Stomach smooth muscle (tissue), 2 donors: Measurements from ENCODE around the gene PLK2.

Source experiments
- H3K27ac ChIP-seq: one replicate; pipeline ENCODE4 v1.7.0; 2013; ENCODE audit warnings: mild to moderate bottlenecking, low read length, inconsistent platforms
- H3K27me3 ChIP-seq, 2 donors: one replicate each; pipeline ENCODE4 v1.7.0; 2013; ENCODE audit warnings: low read length in 2 of 2; ENCODE audit not compliant: insufficient read depth in 2 of 2, control insufficient read depth in 1 of 2
- H3K36me3 ChIP-seq, 2 donors: one replicate each; pipeline ENCODE4 v1.7.0; 2013; ENCODE audit warnings: low read length in 2 of 2; ENCODE audit not compliant: control insufficient read depth in 2 of 2, insufficient read depth in 2 of 2
- H3K4me1 ChIP-seq: one replicate; pipeline ENCODE4 v1.7.0; 2013; ENCODE audit warnings: low read length; ENCODE audit not compliant: control insufficient read depth, insufficient read depth
- H3K4me3 ChIP-seq, 2 donors: one replicate each; pipeline ENCODE4 v1.7.0; 2013; ENCODE audit warnings: low read length in 2 of 2
- H3K9ac ChIP-seq, 2 donors: one replicate each; pipeline ENCODE4 v1.7.0; 2013; ENCODE audit warnings: low read length in 2 of 2, mild to moderate bottlenecking in 1 of 2
- H3K9me3 ChIP-seq, 2 donors: one replicate each; pipeline ENCODE4 v1.7.0; 2013; ENCODE audit warnings: low read length in 2 of 2; ENCODE audit not compliant: control insufficient read depth in 2 of 2
- donor health status: healthy.
- donor health status: Pancreatic carcinoma.

The PLK2 gene

GRCh38 chr5:58460002-58460731 is at the start of gene PLK2:
Gene PLK2, minus strand, starts transcription at chr5:58460086. Its CDS starts 127 bp downstream, at chr5:58459959.
- peak within 1 kb of the TSS; percentile 89 for H3K27ac ChIP-seq
- H3K27me3 ChIP-seq, result no peaks in the 10 kb centered on the region
- H3K4me3 ChIP-seq, result peak within 1 kb of the TSS; percentile 61 to 80
- no peaks in the 10 kb centered on the region for H3K9me3 ChIP-seq
- H3K36me3 ChIP-seq, result peaks cover 4 to 6% of the 10 kb centered on the region in 2 donors
- peak within 1 kb of the TSS; percentile 66 to 72 for H3K9ac ChIP-seq
- H3K4me1 ChIP-seq, result peaks cover 5% of the 10 kb centered on the region

GRCh38 chr5:58507715-58508114 is 47.8 kb upstream of the PLK2 start:
- Histone ChIP-seq H3K27ac (no peak overlapping the region), H3K9ac (no peak overlapping the region), H3K4me3 (no peak overlapping the region), H3K4me1 (no peaks in the 10 kb centered on the region), H3K27me3 (no peaks in the 10 kb centered on the region), H3K9me3 (no peaks in the 10 kb centered on the region), H3K36me3 (no peaks in the 10 kb centered on the region)

- no peaks in the 10 kb centered on the region for H3K27me3 ChIP-seq
- H3K4me3 ChIP-seq, result no peak overlapping the region
- H3K27ac ChIP-seq, result no peak overlapping the region
- H3K9ac ChIP-seq, result no peak overlapping the region
- H3K9me3 ChIP-seq, result no peaks in the 10 kb centered on the region
- H3K4me1 ChIP-seq, result no peaks in the 10 kb centered on the region
- no peaks in the 10 kb centered on the region for H3K36me3 ChIP-seq
Observed at GRCh38 chr5:58505971-58506640, 46.2 kb upstream of the PLK2 start.

- Histone ChIP-seq H3K4me3 (no peak overlapping the region), H3K9ac (no peak overlapping the region), H3K4me1 (no peaks in the 10 kb centered on the region), H3K27me3 (no peaks in the 10 kb centered on the region), H3K27ac (no peak overlapping the region), H3K9me3 (no peaks in the 10 kb centered on the region), H3K36me3 (no peaks in the 10 kb centered on the region)
Observed at GRCh38 chr5:58505502-58505901, 45.6 kb upstream of the PLK2 start.

GRCh38 chr5:58504766-58505165 is 44.9 kb upstream of the PLK2 start:
- H3K4me3 ChIP-seq, result no peak overlapping the region
- no peaks in the 10 kb centered on the region for H3K36me3 ChIP-seq
- H3K27ac ChIP-seq, result no peak overlapping the region
- no peak overlapping the region for H3K9ac ChIP-seq
- H3K9me3 ChIP-seq, result no peaks in the 10 kb centered on the region
- H3K27me3 ChIP-seq, result no peaks in the 10 kb centered on the region
- no peaks in the 10 kb centered on the region for H3K4me1 ChIP-seq

GRCh38 chr5:58503390-58504046 is 43.6 kb upstream of the PLK2 start:
- Histone ChIP-seq H3K9ac (no peak overlapping the region), H3K36me3 (no peaks in the 10 kb centered on the region), H3K4me1 (no peaks in the 10 kb centered on the region), H3K4me3 (no peak overlapping the region), H3K27me3 (no peaks in the 10 kb centered on the region), H3K27ac (no peak overlapping the region), H3K9me3 (no peaks in the 10 kb centered on the region)

- Histone ChIP-seq H3K4me3 (no peak overlapping the region), H3K9ac (no peak overlapping the region), H3K27ac (no peak overlapping the region), H3K27me3 (no peaks in the 10 kb centered on the region), H3K4me1 (no peaks in the 10 kb centered on the region), H3K9me3 (no peaks in the 10 kb centered on the region), H3K36me3 (no peaks in the 10 kb centered on the region)
Observed at GRCh38 chr5:58501778-58502417, 42.0 kb upstream of the PLK2 start.

- H3K4me1 ChIP-seq, result no peaks in the 10 kb centered on the region
- H3K9me3 ChIP-seq, result no peaks in the 10 kb centered on the region
- H3K9ac ChIP-seq, result no peak overlapping the region
- H3K4me3 ChIP-seq, result no peak overlapping the region
- H3K27ac ChIP-seq, result no peak overlapping the region
- H3K36me3 ChIP-seq, result no peaks in the 10 kb centered on the region
- H3K27me3 ChIP-seq, result no peaks in the 10 kb centered on the region
Observed at GRCh38 chr5:58499941-58500340, 40.1 kb upstream of the PLK2 start.

- H3K9me3 ChIP-seq, result no peaks in the 10 kb centered on the region
- H3K4me3 ChIP-seq, result no peak overlapping the region
- H3K27me3 ChIP-seq, result no peaks in the 10 kb centered on the region
- no peak overlapping the region for H3K27ac ChIP-seq
- no peaks in the 10 kb centered on the region for H3K4me1 ChIP-seq
- no peak overlapping the region for H3K9ac ChIP-seq
- H3K36me3 ChIP-seq, result no peaks in the 10 kb centered on the region
Observed at GRCh38 chr5:58499231-58499630, 39.3 kb upstream of the PLK2 start.

- no peaks in the 10 kb centered on the region for H3K36me3 ChIP-seq
- H3K9me3 ChIP-seq, result no peaks in the 10 kb centered on the region
- no peak overlapping the region for H3K4me3 ChIP-seq
- H3K4me1 ChIP-seq, result no peaks in the 10 kb centered on the region
- no peaks in the 10 kb centered on the region for H3K27me3 ChIP-seq
- H3K27ac ChIP-seq, result no peak overlapping the region
- H3K9ac ChIP-seq, result no peak overlapping the region
Observed at GRCh38 chr5:58498340-58498942, 38.6 kb upstream of the PLK2 start.
